PC-9 (cell line): ENCODE measurements around the gene ACAP2.

Source experiments
- EZH2 ChIP-seq: fragments of 200-600 bp; sonication (generic); IDR thresholded peaks from 2 replicates; pipeline ENCODE4 v1.8.0; 2017; ENCODE audit warnings: antibody characterized with exemption, low read depth
- TF ChIP-seq, protein P1 (sequence below): fragments of 200-600 bp; sonication (generic); conservative IDR thresholded peaks from 2 replicates; pipeline ENCODE4 v1.6.1; 2017; ENCODE audit warnings: mixed run types, antibody characterized with exemption, mild to moderate bottlenecking, moderate library complexity

DNA sequence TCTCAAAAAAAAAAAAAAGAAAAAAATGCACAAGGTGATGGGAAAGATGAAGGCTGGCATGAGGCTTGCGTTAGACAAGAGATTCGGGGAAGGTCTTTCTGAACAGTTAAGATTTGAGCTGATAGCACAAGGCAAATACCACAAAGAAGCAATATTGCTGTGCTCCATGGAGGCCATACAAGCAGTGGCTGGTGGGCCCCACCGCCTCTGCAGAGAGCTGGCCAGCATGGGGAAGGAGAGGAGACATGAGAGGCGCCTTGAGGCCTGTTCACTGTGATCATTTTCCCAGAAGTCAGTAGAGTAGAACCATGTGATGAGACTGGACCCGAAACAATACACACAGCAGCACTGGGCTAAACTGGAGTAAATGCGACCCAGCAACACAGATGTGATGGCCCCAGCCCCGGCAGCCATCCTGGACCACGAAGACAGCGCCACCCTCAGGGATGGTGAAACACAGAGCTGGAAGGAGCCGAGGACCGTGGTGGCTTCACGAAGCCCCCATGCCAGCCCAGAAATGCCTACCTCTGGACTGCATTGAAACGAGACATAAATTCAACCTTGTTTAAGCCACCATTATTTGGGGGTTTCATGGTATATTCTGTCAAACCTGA is 177.3 kb downstream of the ACAP2 start:
- TF ChIP-seq, protein P1, sequence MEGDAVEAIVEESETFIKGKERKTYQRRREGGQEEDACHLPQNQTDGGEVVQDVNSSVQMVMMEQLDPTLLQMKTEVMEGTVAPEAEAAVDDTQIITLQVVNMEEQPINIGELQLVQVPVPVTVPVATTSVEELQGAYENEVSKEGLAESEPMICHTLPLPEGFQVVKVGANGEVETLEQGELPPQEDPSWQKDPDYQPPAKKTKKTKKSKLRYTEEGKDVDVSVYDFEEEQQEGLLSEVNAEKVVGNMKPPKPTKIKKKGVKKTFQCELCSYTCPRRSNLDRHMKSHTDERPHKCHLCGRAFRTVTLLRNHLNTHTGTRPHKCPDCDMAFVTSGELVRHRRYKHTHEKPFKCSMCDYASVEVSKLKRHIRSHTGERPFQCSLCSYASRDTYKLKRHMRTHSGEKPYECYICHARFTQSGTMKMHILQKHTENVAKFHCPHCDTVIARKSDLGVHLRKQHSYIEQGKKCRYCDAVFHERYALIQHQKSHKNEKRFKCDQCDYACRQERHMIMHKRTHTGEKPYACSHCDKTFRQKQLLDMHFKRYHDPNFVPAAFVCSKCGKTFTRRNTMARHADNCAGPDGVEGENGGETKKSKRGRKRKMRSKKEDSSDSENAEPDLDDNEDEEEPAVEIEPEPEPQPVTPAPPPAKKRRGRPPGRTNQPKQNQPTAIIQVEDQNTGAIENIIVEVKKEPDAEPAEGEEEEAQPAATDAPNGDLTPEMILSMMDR, result no peak
- no peak for TF ChIP-seq EZH2
